Measurements from ENCODE around the gene AGPAT3. TPM values are rescaled to one million over a fixed set of nuclear protein-coding genes. Genes with fewer than 3 reads are reported as not detected.

The AGPAT3 gene
- polyA plus RNA-seq, 2 of the 4 experiments (the other 2 are of a cell fraction) = 18.2 to 20.3 TPM

DNA sequence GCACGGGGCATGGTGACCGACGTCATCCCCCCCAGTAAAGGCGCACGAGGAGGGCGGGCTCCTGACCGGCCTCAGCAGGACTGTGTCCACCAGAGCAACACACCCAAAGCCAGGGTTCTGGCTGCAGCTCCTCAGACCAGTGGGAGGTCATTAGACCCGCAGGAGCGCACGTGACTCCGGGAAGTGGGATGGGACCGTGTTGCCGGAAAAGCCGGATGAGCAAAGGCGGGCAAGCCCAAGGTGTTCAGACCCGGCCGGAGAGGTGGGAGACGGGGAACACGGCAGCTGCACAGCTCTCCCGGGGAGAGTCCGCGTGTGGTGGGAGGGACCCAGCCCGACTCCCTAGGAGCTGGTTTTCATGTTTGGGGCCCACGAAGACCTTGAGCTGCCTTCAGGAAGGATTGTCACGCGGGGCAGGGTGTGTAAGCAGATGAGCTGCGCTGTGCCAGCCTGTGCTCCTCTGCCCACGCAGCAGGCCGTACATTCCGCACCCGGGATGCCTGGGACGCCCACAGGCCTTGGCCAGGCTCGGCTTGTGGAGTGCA, 126.5 kb downstream of the AGPAT3 start:
- FAIRE-seq (no peak), ATAC-seq (no peak)
- POLR2A ChIA-PET = no interaction called here

DNA sequence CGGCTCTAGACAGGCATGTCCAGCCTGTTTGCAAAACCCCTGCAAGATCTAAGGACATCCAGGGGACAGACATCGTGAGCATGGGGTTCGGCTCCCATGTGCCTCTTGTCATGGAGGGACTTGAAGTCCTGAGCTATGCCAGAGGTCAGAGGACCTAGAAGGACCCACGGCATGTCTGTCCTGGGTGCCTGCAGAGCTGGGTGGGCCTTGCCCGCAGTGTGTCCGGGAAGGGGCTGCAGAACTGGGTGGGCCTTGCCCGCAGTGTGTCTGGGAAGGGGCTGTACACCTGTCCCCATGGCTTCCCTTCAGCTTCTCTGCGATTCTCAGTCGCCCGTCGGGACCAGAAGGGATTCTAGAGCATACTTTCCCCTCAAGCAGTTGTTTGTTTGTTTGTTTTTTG, 127.1 kb downstream of the AGPAT3 start:
- H3K27ac ChIP-seq = no peak overlapping the region
- CTCF ChIA-PET = interaction anchor here (1.3 kb wide), 1 partner anchor 17 kb away, joined by 6 read pairs; no protein-coding TSS in a partner anchor
- POLR2A ChIA-PET = no interaction called here
- FAIRE-seq (no peak), DNase-seq (ENCODE audit: low read depth in 1 of 2, low spot score in 1 of 2) (no peak), ATAC-seq (no peak)
- no peaks in the 10 kb centered on the region for H3K4me1 ChIP-seq
- H3K4me2 ChIP-seq = no peak overlapping the region
- 77% methylated on average over 8 of the region's 11 CpGs for WGBS (ENCODE audit: missing lambda C conversion rate)
- TF ChIP-seq, protein P1, sequence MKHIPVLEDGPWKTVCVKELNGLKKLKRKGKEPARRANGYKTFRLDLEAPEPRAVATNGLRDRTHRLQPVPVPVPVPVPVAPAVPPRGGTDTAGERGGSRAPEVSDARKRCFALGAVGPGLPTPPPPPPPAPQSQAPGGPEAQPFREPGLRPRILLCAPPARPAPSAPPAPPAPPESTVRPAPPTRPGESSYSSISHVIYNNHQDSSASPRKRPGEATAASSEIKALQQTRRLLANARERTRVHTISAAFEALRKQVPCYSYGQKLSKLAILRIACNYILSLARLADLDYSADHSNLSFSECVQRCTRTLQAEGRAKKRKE (CRISPR knock-in tag; IDR thresholded peaks at IDR 0.05; ENCODE audit: low read depth) = no peak
- TF ChIP-seq NR3C1 (IDR thresholded peaks at IDR 0.05) (no peak), ZNF302 (CRISPR knock-in tag; IDR thresholded peaks at IDR 0.05) (no peak), SMC3 (IDR thresholded peaks at IDR 0.05) (no peak), MYC (IDR thresholded peaks at IDR 0.05; ENCODE audit: borderline replicate concordance, low read length) (no peak), FOSL2 (IDR thresholded peaks at IDR 0.05) (no peak), FOSL2 (CRISPR knock-in tag; IDR thresholded peaks at IDR 0.05) (no peak), MAFK (IDR thresholded peaks at IDR 0.05; ENCODE audit: partially characterized antibody) (no peak), KDM5A (IDR thresholded peaks at IDR 0.05) (no peak), GATA3 (IDR thresholded peaks at IDR 0.05; ENCODE audit: borderline replicate concordance) (no peak), ZSCAN20 (CRISPR knock-in tag; IDR thresholded peaks at IDR 0.05) (no peak), RNF2 (IDR thresholded peaks at IDR 0.05; ENCODE audit: borderline replicate concordance, low read depth) (no peak)
- H3K4me3 ChIP-seq = no peak overlapping the region
- H3K9me3 ChIP-seq = no peaks in the 10 kb centered on the region

More for the DNA sequence above, 126.5 kb downstream of the AGPAT3 start:
- H3K9me3 ChIP-seq = no peaks in the 10 kb centered on the region
- no peak for DNase-seq (ENCODE audit: low read depth in 1 of 2, low spot score in 1 of 2)
- 89% methylated on average over 23 of the region's 33 CpGs for WGBS (ENCODE audit: missing lambda C conversion rate)
- H3K4me1 ChIP-seq = no peaks in the 10 kb centered on the region
- TF ChIP-seq KDM5A (IDR thresholded peaks at IDR 0.05) (no peak), JUN (IDR thresholded peaks at IDR 0.05) (no peak)
- CTCF ChIA-PET = interaction anchor here (1.3 kb wide), 1 partner anchor 16 kb away, joined by 6 read pairs; no protein-coding TSS in a partner anchor
- H3K27ac ChIP-seq = no peak overlapping the region
- H3K4me2 ChIP-seq = no peak overlapping the region
- H3K4me3 ChIP-seq = no peak overlapping the region

DNA sequence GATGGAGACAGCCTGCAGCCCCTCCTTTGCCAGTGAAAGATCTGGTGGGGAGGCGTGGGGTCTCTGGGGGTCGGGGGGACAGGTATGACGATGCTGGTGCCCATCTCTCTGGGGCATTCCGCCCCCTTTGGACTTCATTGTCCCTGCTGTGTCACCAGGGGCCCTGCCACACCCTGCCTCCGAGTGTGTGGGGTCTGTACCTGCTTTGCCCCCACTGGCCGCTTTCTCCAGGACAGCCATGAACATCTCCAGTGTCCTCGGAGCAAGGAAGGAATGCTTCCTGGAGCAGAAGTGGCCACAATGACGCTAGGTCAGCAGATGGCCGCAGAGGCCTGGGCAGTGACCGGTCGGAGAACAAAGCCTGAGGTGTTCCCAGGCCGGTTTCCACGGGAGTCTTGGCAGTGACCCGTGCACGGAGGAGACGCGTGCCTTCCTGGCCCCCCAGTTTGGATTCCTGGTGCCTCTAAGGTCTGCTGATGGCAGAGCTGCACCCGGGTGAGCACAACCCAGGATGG, 128.5 kb downstream of the AGPAT3 start:
- DNase-seq (ENCODE audit: low read depth in 1 of 2, low spot score in 1 of 2) (no peak), ATAC-seq (no peak), FAIRE-seq (no peak)
- H3K9me3 ChIP-seq = no peaks in the 10 kb centered on the region
- no peak overlapping the region for H3K4me2 ChIP-seq
- H3K4me3 ChIP-seq = no peak overlapping the region
- TF ChIP-seq, protein P2, sequence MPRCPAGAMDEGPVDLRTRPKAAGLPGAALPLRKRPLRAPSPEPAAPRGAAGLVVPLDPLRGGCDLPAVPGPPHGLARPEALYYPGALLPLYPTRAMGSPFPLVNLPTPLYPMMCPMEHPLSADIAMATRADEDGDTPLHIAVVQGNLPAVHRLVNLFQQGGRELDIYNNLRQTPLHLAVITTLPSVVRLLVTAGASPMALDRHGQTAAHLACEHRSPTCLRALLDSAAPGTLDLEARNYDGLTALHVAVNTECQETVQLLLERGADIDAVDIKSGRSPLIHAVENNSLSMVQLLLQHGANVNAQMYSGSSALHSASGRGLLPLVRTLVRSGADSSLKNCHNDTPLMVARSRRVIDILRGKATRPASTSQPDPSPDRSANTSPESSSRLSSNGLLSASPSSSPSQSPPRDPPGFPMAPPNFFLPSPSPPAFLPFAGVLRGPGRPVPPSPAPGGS (IDR thresholded peaks at IDR 0.05) = no peak
- TF ChIP-seq NPAS2 (CRISPR knock-in tag; IDR thresholded peaks at IDR 0.05; ENCODE audit: borderline replicate concordance) = no peak
- TF ChIP-seq, protein P3, sequence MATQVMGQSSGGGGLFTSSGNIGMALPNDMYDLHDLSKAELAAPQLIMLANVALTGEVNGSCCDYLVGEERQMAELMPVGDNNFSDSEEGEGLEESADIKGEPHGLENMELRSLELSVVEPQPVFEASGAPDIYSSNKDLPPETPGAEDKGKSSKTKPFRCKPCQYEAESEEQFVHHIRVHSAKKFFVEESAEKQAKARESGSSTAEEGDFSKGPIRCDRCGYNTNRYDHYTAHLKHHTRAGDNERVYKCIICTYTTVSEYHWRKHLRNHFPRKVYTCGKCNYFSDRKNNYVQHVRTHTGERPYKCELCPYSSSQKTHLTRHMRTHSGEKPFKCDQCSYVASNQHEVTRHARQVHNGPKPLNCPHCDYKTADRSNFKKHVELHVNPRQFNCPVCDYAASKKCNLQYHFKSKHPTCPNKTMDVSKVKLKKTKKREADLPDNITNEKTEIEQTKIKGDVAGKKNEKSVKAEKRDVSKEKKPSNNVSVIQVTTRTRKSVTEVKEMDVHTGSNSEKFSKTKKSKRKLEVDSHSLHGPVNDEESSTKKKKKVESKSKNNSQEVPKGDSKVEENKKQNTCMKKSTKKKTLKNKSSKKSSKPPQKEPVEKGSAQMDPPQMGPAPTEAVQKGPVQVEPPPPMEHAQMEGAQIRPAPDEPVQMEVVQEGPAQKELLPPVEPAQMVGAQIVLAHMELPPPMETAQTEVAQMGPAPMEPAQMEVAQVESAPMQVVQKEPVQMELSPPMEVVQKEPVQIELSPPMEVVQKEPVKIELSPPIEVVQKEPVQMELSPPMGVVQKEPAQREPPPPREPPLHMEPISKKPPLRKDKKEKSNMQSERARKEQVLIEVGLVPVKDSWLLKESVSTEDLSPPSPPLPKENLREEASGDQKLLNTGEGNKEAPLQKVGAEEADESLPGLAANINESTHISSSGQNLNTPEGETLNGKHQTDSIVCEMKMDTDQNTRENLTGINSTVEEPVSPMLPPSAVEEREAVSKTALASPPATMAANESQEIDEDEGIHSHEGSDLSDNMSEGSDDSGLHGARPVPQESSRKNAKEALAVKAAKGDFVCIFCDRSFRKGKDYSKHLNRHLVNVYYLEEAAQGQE (IDR thresholded peaks at IDR 0.05) = no peak
- TF ChIP-seq, protein P4, sequence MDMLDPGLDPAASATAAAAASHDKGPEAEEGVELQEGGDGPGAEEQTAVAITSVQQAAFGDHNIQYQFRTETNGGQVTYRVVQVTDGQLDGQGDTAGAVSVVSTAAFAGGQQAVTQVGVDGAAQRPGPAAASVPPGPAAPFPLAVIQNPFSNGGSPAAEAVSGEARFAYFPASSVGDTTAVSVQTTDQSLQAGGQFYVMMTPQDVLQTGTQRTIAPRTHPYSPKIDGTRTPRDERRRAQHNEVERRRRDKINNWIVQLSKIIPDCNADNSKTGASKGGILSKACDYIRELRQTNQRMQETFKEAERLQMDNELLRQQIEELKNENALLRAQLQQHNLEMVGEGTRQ (IDR thresholded peaks at IDR 0.05) = no peak
- no peak for TF ChIP-seq POLR2AphosphoS2 (conservative IDR thresholded peaks at IDR 0.05; ENCODE audit: low read length)
- TF ChIP-seq HEYL (CRISPR knock-in tag; IDR thresholded peaks at IDR 0.05) = no peak
- no peak for TF ChIP-seq KDM5A (IDR thresholded peaks at IDR 0.05)
- no peak for TF ChIP-seq HOXB5 (CRISPR knock-in tag; IDR thresholded peaks at IDR 0.05)
- no peak for TF ChIP-seq FOSB (CRISPR knock-in tag; IDR thresholded peaks at IDR 0.05)
- TF ChIP-seq ESRRA (IDR thresholded peaks at IDR 0.05; ENCODE audit: borderline replicate concordance, low read length) = no peak
- no peak for TF ChIP-seq EHF (CRISPR knock-in tag; IDR thresholded peaks at IDR 0.05)
- POLR2A ChIA-PET = no interaction called here
- CTCF ChIA-PET = no interaction called here
- H3K4me1 ChIP-seq = no peaks in the 10 kb centered on the region
- no peak overlapping the region for H3K27ac ChIP-seq
- WGBS (ENCODE audit: missing lambda C conversion rate) = 59% methylated on average over 14 of the region's 18 CpGs
